Omental fat pad (tissue), 4 donors: ENCODE results near the gene CCT7. TPM values are rescaled to one million over a fixed set of nuclear protein-coding genes. Genes with fewer than 3 reads are reported as not detected.

Source experiments
- ATAC-seq: fragments of 150-250 bp; one replicate; pipeline ENCODE4 v1.9.1; 2016; ENCODE audit warnings: mild to moderate bottlenecking, moderate library complexity; ENCODE audit not compliant: low FRiP score
- DNase-seq: peaks from one replicate; pipeline ENCODE4 v3.0.0-alpha.2; 2019; ENCODE audit warnings: low spot score
- total RNA-seq, 4 donors: library from RNA; depleted of rRNA; stranded (reverse); fragments of >200 nt; gene quantifications; one replicate each; pipeline ENCODE4 v1.1.0, GENCODE V29; 2016
- TF ChIP-seq, protein P1 (sequence below), 3 donors: fragments of 450-650 bp; IDR thresholded peaks; one replicate each; pipeline ENCODE4 v1.5.1; 2016 to 2017; ENCODE audit warnings: antibody characterized with exemption in 3 of 3, mild to moderate bottlenecking in 3 of 3, moderate library complexity in 2 of 3

CCT7 gene
- total RNA-seq, 4 donors from 2014 or later = 187 to 208 (median 202) TPM

DNA sequence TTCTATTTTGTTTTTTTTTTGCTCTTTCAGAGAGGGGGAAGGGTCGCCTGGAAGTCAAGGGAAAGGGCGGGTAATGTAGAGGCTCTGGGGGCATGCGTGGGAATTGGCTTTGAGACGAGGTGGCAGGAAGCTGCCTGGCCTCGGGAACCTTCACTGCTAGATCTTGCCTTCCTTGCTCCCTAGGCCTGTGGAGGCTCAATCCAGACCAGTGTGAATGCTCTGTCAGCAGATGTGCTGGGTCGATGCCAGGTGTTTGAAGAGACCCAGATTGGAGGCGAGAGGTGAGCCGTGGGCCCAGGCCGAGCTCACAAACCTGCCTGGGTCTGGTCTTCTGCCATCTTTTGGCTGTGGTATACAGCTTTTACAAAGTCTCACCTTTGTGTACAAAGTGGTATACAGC is 15.5 kb downstream of the CCT7 start:
- DNase-seq (no peak), ATAC-seq (no peak)
- TF ChIP-seq, protein P1, sequence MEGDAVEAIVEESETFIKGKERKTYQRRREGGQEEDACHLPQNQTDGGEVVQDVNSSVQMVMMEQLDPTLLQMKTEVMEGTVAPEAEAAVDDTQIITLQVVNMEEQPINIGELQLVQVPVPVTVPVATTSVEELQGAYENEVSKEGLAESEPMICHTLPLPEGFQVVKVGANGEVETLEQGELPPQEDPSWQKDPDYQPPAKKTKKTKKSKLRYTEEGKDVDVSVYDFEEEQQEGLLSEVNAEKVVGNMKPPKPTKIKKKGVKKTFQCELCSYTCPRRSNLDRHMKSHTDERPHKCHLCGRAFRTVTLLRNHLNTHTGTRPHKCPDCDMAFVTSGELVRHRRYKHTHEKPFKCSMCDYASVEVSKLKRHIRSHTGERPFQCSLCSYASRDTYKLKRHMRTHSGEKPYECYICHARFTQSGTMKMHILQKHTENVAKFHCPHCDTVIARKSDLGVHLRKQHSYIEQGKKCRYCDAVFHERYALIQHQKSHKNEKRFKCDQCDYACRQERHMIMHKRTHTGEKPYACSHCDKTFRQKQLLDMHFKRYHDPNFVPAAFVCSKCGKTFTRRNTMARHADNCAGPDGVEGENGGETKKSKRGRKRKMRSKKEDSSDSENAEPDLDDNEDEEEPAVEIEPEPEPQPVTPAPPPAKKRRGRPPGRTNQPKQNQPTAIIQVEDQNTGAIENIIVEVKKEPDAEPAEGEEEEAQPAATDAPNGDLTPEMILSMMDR (IDR thresholded peaks at IDR 0.05) = no peak

DNA sequence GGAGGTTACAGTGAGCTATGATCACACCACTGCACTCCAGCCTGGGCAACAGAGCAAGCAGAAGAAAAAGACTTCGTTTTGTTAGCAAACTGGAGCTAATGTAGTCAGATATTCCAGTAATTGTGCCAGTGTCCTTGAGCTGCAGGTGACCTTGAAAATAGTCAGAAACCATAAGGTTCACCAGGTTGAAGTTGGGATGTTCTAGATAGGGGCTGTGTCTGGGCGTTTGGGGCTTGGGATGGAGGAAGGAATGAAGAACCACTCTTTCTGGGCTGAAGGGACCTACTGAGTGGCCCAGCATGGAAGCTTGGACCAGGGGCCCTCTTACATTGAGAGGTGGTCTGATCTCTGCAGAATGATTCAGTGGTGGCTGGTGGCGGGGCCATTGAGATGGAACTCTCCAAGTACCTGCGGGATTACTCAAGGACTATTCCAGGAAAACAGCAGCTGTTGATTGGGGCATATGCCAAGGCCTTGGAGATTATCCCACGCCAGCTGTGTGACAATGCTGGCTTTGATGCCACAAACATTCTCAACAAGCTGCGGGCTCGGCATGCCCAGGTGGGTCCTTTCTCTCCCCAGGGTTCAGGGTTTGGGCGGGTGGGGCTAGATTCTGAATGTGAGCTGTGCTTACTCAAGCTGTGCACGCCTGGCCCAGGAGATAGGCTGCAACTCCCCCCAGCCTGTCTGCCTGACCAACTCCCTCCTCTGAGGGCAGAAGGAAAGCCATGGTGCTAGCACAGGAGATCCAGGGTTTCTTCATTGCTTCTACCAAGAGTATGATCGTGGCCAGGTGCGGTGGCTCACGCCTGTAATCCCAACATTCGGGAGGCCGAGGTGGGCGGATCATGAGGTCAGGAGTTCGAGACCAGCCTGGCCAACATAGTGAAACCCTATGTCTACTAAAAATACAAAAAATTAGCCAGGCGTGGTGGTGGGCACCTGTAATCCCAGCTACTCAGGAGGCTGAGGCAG is 17.1 kb downstream of the CCT7 start:
- ATAC-seq (no peak), DNase-seq (no peak)
- TF ChIP-seq, protein P1 (IDR thresholded peaks at IDR 0.05) = no peak

DNA sequence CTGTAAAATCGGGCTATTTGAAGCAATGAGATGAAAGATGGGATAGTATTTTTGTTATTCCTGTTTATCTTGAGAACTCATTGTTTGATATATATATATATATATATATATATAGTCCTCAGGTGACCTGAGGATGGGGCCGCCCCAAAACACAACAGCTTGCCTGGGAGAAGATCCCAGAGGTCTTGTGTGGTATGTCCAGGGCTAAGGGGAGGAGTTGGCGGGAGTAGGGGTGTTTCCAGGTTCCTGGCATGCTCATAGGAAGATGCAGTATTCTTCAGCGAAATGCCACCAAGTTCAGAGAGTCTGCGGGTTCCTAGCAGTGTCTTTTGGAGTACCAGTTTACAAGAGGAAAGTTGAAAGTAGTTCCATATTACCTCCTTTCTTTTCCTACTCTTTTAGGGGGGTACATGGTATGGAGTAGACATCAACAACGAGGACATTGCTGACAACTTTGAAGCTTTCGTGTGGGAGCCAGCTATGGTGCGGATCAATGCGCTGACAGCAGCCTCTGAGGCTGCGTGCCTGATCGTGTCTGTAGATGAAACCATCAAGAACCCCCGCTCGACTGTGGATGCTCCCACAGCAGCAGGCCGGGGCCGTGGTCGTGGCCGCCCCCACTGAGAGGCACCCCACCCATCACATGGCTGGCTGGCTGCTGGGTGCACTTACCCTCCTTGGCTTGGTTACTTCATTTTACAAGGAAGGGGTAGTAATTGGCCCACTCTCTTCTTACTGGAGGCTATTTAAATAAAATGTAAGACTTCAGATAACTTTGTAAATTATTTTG is 18.3 kb downstream of the CCT7 start:
- TF ChIP-seq, protein P1 (IDR thresholded peaks at IDR 0.05) = no peak
- DNase-seq = no peak
- no peak for ATAC-seq

DNA sequence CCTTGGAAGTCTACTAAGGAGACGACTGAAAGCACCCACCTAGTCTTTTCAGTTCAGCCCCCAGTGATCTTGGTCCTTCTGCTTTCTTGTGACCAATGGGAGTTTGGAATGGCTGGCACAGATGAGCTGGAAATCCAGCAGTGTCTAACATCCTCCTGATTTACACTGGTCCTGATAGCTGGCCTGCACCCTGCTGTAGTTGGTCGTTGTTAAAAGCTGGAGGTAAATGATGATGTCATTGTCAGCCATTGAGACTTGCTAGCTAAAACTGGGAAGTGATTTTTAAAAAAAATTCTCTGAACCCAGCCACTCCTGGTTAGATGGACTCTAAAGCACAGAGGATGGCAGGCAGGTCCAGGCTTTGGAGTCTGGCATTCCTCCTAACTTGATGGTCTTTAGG is 19.3 kb downstream of the CCT7 start:
- TF ChIP-seq, protein P1 (IDR thresholded peaks at IDR 0.05) = no peak
- ATAC-seq = no peak
- no peak for DNase-seq

DNA sequence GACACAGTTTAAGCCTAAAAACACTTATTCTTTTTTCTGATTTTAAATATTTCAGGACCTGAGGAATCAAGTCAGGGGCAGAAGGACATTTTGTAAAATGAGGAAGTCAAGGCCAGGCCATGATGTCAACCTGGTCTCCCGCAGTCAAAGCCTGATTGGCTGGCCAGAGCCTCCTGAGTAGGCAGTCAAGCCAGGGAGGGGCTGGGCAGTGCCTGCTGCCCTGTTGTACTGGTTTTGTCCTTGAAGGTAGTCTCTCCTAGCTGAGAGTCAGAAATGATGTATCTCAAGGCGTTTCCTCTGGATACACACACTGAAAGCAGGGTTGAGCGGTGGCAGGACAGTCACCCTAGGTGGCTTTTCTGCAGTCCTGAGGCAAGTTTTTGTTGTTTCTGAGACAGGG is 19.8 kb downstream of the CCT7 start:
- ATAC-seq (no peak), DNase-seq (no peak)
- TF ChIP-seq, protein P1 (IDR thresholded peaks at IDR 0.05) = no peak

DNA sequence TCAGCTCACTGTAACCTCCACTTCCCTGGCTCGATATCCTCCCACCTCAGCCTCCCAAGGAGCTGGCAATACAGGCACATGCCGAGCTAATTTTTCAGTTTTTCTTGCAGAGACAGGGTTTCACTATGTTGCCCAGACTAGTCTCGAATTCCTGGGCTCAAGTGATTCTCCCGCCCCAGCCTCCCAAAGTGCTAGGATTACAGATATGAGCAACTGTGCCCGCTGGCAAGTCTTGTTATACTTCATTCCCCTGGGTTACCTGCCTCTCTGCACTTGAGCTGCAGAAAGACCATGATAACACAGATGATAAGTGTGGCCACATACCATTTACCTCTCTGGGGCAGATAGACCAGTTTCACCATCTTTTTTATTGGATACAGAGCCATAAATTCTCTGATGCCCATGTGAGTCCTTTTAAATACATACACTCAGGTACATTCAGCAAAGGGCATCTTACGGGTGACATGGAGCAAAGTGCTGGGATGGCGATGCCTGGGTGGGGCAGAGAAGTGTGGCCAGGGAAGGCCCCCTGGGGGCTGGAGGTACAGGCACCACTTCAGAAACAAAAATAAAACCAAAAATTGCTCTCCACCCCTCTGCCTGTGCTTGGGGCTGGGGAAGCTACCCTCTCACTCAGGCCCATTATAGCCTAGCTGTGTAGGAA is 20.4 kb downstream of the CCT7 start:
- no peak for ATAC-seq
- no peak for DNase-seq
- TF ChIP-seq, protein P1 (IDR thresholded peaks at IDR 0.05) = no peak
